GM12864 (cell line): ENCODE data around the gene UGT1A6.

Source experiments
- DNase-seq: peaks from one replicate; pipeline ENCODE4 v3.0.0-alpha.2; 2011; ENCODE audit warnings: low read depth
- H3K4me3 ChIP-seq: 2 replicates; pipeline ENCODE4 v1.5.1; 2011; ENCODE audit warnings: mild to moderate bottlenecking, low read depth, low read length, control low read depth
- CTCF ChIP-seq: IDR thresholded peaks from 2 replicates; pipeline ENCODE4 v1.5.1; 2011; ENCODE audit warnings: low read depth, mild to moderate bottlenecking, moderate library complexity, low read length, control low read depth, inconsistent platforms; ENCODE audit errors: missing control alignments

UGT1A6 gene

GRCh38 chr2:233673896-233674295 lies 18.8 kb upstream of the UGT1A6 start:
- no peak for TF ChIP-seq CTCF
- no peak overlapping the region for H3K4me3 ChIP-seq
- DNase-seq, result no peak

- TF ChIP-seq CTCF, result no peak
- no peak for DNase-seq
- no peak overlapping the region for H3K4me3 ChIP-seq
Measured at GRCh38 chr2:233674314-233674713, 18.4 kb upstream of the UGT1A6 start.

- TF ChIP-seq CTCF, result no peak
- H3K4me3 ChIP-seq, result no peak overlapping the region
- no peak for DNase-seq
Measured at GRCh38 chr2:233674995-233675394, 17.7 kb upstream of the UGT1A6 start.

- no peak for TF ChIP-seq CTCF
- no peak for DNase-seq
- no peak overlapping the region for H3K4me3 ChIP-seq
Measured at GRCh38 chr2:233676046-233676445, 16.6 kb upstream of the UGT1A6 start.

GRCh38 chr2:233679196-233679595 lies 13.5 kb upstream of the UGT1A6 start:
- DNase-seq, result no peak
- no peak overlapping the region for H3K4me3 ChIP-seq
- TF ChIP-seq CTCF, result no peak

GRCh38 chr2:233680361-233681045 lies 12.2 kb upstream of the UGT1A6 start:
- no peak for TF ChIP-seq CTCF
- no peak for DNase-seq
- H3K4me3 ChIP-seq, result no peak overlapping the region

- TF ChIP-seq CTCF, result no peak
- H3K4me3 ChIP-seq, result no peak within 1 kb of the TSS
- DNase-seq, result no peak
Measured at GRCh38 chr2:233681521-233682099, 11.1 kb upstream of the UGT1A6 start, which contains the start of gene UGT1A7. TSS of gene UGT1A7 (plus strand) at chr2:233681901. CDS start at chr2:233681938, 37 bp downstream.
